ENCODE data around the gene ATP2A2.

- no peak for TF ChIP-seq CTCF (conservative IDR thresholded peaks at IDR 0.05 in 1 of 2, IDR thresholded peaks at IDR 0.05 in 1 of 2; ENCODE audit: extremely low read depth in 1 of 2, insufficient read depth in 1 of 2, low read depth in 1 of 2, low read length in 2 of 2)
- TF ChIP-seq EZH2 (IDR thresholded peaks at IDR 0.05; ENCODE audit: borderline replicate concordance, low read length), result no peak
These were observed 98.2 kb downstream of the ATP2A2 start for GRCh38 chr12:110379197-110379596.

Measured in mammary epithelial cell (primary cell).